HepG2 (cell line): ENCODE data around the gene NCMAP. TPM values are rescaled to one million over a fixed set of nuclear protein-coding genes. Genes with fewer than 3 reads are reported as not detected.

Experiments used
- ATAC-seq: fragments of 200-7000 bp; cut with Tn5 transposase; 3 replicates; pipeline ENCODE4 v1.9.1; 2020; ENCODE audit warnings: mild to moderate bottlenecking, moderate library complexity
- BruUV-seq: library from RNA; stranded (reverse); fragments of 400-500 nt; replicated peaks from 2 replicates; lab custom pipeline; 2021; lab: Mats Ljungman, UMichigan
- CTCF ChIA-PET: fragments of 300-600 bp; formaldehyde crosslinking; extraction: SDS; loops from one replicate; lab custom pipeline; 2021; ENCODE audit warnings: low total read pairs, inconsistent platforms, low intra/inter-chr PET ratio; lab: Yijun Ruan, JAX
- POLR2A ChIA-PET: fragments of 350-600 bp; sonication (Branson Sonifier 250); formaldehyde crosslinking; loops from one replicate; lab custom pipeline; 2020; ENCODE audit warnings: antibody characterized with exemption, inconsistent platforms; lab: Yijun Ruan, JAX
- DNase-seq: peaks from one replicate; pipeline ENCODE4 v3.0.0-alpha.2; 2015; ENCODE audit warnings: low spot score
- FAIRE-seq: peaks from 3 replicates; lab custom pipeline; 2011; peaks lifted over from hg19 to GRCh38; lab: Jason Lieb, UNC
- H2AFZ ChIP-seq: one replicate; pipeline ENCODE4 v1.6.1; 2011; ENCODE audit warnings: low read length, inconsistent platforms
- H3K27ac ChIP-seq: fragments of 300-600 bp; 3 replicates; pipeline ENCODE4 v1.8.0; 2011; ENCODE audit warnings: mixed run types, mild to moderate bottlenecking, mixed read lengths, low read length, inconsistent platforms; ENCODE audit not compliant: insufficient read depth; ENCODE audit errors: extremely low read length
- H3K27me3 ChIP-seq, 2 experiments: fragments of 200-600 bp in 1 of 2; 2 replicates in 1 of 2; 3 replicates in 1 of 2; pipeline versions ENCODE4 v1.6.0 to v1.8.0; 2011; ENCODE audit warnings: low read length in 2 of 2, mild to moderate bottlenecking in 2 of 2, moderate library complexity in 2 of 2, inconsistent platforms in 1 of 2; ENCODE audit not compliant: insufficient read depth in 2 of 2, control insufficient read depth in 1 of 2
- H3K36me3 ChIP-seq, 2 experiments: fragments of 200-600 bp in 1 of 2; replicated peaks in 1 of 2; 2 replicates in 1 of 2; 3 replicates in 1 of 2; pipeline versions ENCODE4 v1.5.1 to v1.8.0; 2011; ENCODE audit warnings: low read length in 2 of 2, inconsistent platforms in 1 of 2; ENCODE audit not compliant: insufficient read depth in 2 of 2, control insufficient read depth in 1 of 2
- H3K4me1 ChIP-seq: 2 replicates; pipeline ENCODE4 v1.5.1; 2012; ENCODE audit warnings: low read length, inconsistent platforms; ENCODE audit not compliant: insufficient read depth
- H3K4me2 ChIP-seq: 2 replicates; pipeline ENCODE4 v1.6.0; 2011; ENCODE audit warnings: low read depth, low read length, inconsistent platforms
- H3K4me3 ChIP-seq, 3 experiments: fragments of 200-600 bp in 1 of 3; sonication (generic), shearing (Covaris generic) in 1 of 3; replicated peaks in 1 of 3; 2 replicates each; pipeline ENCODE4 v1.5.1; 2011 to 2016; ENCODE audit warnings: low read length in 3 of 3, inconsistent platforms in 2 of 3, low read depth in 2 of 3, mild to moderate bottlenecking in 2 of 3, control low read depth in 1 of 3, mixed read lengths in 1 of 3; ENCODE audit not compliant: insufficient read depth in 1 of 3
- H3K79me2 ChIP-seq: one replicate; pipeline ENCODE4 v1.6.1; 2011; ENCODE audit warnings: low read length, inconsistent platforms; ENCODE audit not compliant: insufficient read depth
- H3K9ac ChIP-seq: 2 replicates; pipeline ENCODE4 v1.6.0; 2011; ENCODE audit warnings: mild to moderate bottlenecking, low read depth, low read length, inconsistent platforms; ENCODE audit not compliant: insufficient read depth
- H3K9me3 ChIP-seq: 2 replicates; pipeline ENCODE4 v1.5.1; 2012; ENCODE audit warnings: mild to moderate bottlenecking, low read length
- H4K20me1 ChIP-seq: 2 replicates; pipeline ENCODE4 v1.6.0; 2011; ENCODE audit warnings: inconsistent platforms, mild to moderate bottlenecking, low read length, moderate library complexity; ENCODE audit not compliant: insufficient read depth
- ZBTB33 ChIP-seq: sonication (generic); formaldehyde crosslinking; IDR thresholded peaks from 2 replicates; pipeline ENCODE4 v1.4.0; 2020; ENCODE audit warnings: missing genetic modification reagents
- ZBTB4 ChIP-seq: sonication (generic); formaldehyde crosslinking; IDR thresholded peaks from 2 replicates; pipeline ENCODE4 v1.4.0; 2020; ENCODE audit warnings: missing genetic modification reagents, mild to moderate bottlenecking, borderline replicate concordance
- ZMYM3 ChIP-seq: sonication (generic); formaldehyde crosslinking; IDR thresholded peaks from 2 replicates; pipeline ENCODE4 v1.5.1; 2020; ENCODE audit warnings: mild to moderate bottlenecking, missing genetic modification reagents
- ZNF121 ChIP-seq: sonication (generic); formaldehyde crosslinking; IDR thresholded peaks from 2 replicates; pipeline ENCODE4 v1.5.0; 2020; ENCODE audit warnings: mild to moderate bottlenecking, missing genetic modification reagents
- ZNF652 ChIP-seq: IDR thresholded peaks from 2 replicates; pipeline ENCODE4 v1.6.1; 2016; ENCODE audit warnings: low read depth, borderline replicate concordance
- ZNF770 ChIP-seq: sonication (generic); formaldehyde crosslinking; IDR thresholded peaks from 2 replicates; pipeline ENCODE4 v1.5.0; 2020; ENCODE audit warnings: mild to moderate bottlenecking, missing genetic modification reagents
- WGBS: methylation state at CpG from one replicate; pipeline ENCODE4 v1.1.6; 2017; ENCODE audit warnings: low lambda C conversion rate; 5-methylcytosine and 5-hydroxymethylcytosine counted together
- in situ Hi-C: cut with HindIII; loops from 2 replicates; pipeline ENCODE4 v1.10.0; 2017; ENCODE audit warnings: low pct_unique_long_range_greater_than_20kb; ENCODE audit not compliant: extremely low pct_ligation_motif_present
- intact Hi-C: fragments of 100-400 bp; cut with micrococcal nuclease; formaldehyde crosslinking; loops from one replicate; pipeline ENCODE4 v1.10.0; 2022; ENCODE audit not compliant: unreplicated experiment
- polyA plus RNA-seq, 8 experiments: library from polyadenylated mRNA; depleted of rRNA in 3 of 8; stranded (reverse) in 7 of 8; unstranded in 1 of 8; fragments of >200 nt; fragmentation: Illumina TruSeq in 4 of 8; extraction: Trizol in 4 of 8; gene quantifications; 2 replicates each; pipeline versions ENCODE4 v1.2.1 to v1.2.3, GENCODE V29; 2011 to 2016; ENCODE audit warnings: low read depth in 4 of 8, missing spikeins in 1 of 8, mixed read lengths in 1 of 8; ENCODE audit not compliant: insufficient read depth in 1 of 8
- total RNA-seq, 5 experiments: library from RNA; depleted of rRNA; stranded (reverse); fragments of >200 nt; fragmentation: Illumina TruSeq; extraction: Trizol; gene quantifications; 2 replicates each; pipeline ENCODE4 v1.2.3, GENCODE V29; 2016; ENCODE audit warnings: low read depth in 1 of 5

Gene NCMAP
- total and polyA plus RNA-seq, 2 of the 13 experiments (the other 11 are each of a cell fraction or from before 2014, with no cell fraction given): 2.7 to 20.0 TPM

- Histone ChIP-seq H3K9ac (no peak overlapping the region), H3K4me3 (no peak overlapping the region), H3K79me2 (peaks cover 4% of the 10 kb centered on the region), H3K4me1 (peaks cover 94% of the 10 kb centered on the region), H3K4me2 (peak overlapping the region; percentile 96; the same call in 1 of the 2 replicates), H2AFZ (no peak overlapping the region), H3K27me3 (no peaks in the 10 kb centered on the region), H3K9me3 (no peaks in the 10 kb centered on the region), H3K27ac (no peak overlapping the region)
- ATAC-seq: no peak
- ChIA-PET POLR2A (interaction anchor here (1.3 kb wide), 1 partner anchor 13 kb away, joined by 10 read pairs; no protein-coding TSS in a partner anchor), CTCF (no interaction called here)
- in situ Hi-C loops: no loop called here
- TF ChIP-seq ZNF770 (CRISPR knock-in tag) (peak; percentile 87), ZBTB4 (no peak), ZBTB33 (CRISPR knock-in tag) (0 out of 2 replicates have a peak, but pooled peaks have one; percentile 34), ZMYM3 (peak; percentile 46; the same call in 1 of the 2 replicates), ZNF121 (0 out of 2 replicates have a peak, but pooled peaks have one; percentile 36), ZNF652 (CRISPR knock-in tag) (no peak)
- TF ChIP-seq, all 625 proteins: peak for 4
- intact Hi-C loops: loop anchor here (5.0 kb wide), 2 partner anchors 52 to 83 kb away; partner anchors contain the start of gene RCAN3
- H3K36me3 ChIP-seq: no peaks in the 10 kb centered on the region
- FAIRE-seq (no peak), DNase-seq (no peak)
- WGBS: 93% methylated on average over 4 of the region's 4 CpGs
- no peaks in the 10 kb centered on the region; the same call in 1 of the 2 replicates for H4K20me1 ChIP-seq
- BruUV-seq: no TSS peak
Measured at GRCh38 chr1:24554714-24555113, 1.2 kb upstream of the NCMAP start.
